WTC11 (cell line): ENCODE measurements around the gene BNIP2. TPM values are rescaled to one million over a fixed set of nuclear protein-coding genes. Genes with fewer than 3 reads are reported as not detected.

Experiments
- ATAC-seq: fragments of 200-7000 bp; cut with Tn5 transposase; 2 replicates; pipeline ENCODE4 v1.10.0; 2021; ENCODE audit warnings: mild to moderate bottlenecking, moderate library complexity
- CTCF ChIA-PET: fragments of 300-600 bp; sonication (Branson Sonifier 250); formaldehyde crosslinking; loops from one replicate; lab custom pipeline; 2021; ENCODE audit warnings: antibody characterized with exemption; lab: Charles Lee
- POLR2A ChIA-PET: fragments of 350-600 bp; sonication (Branson Sonifier 250); formaldehyde crosslinking; loops from one replicate; lab custom pipeline; 2021; ENCODE audit warnings: antibody characterized with exemption; lab: Charles Lee
- DNase-seq: peaks from one replicate; pipeline ENCODE4 v3.0.0; 2021; ENCODE audit warnings: low spot score
- H3K27ac Mint-ChIP-seq: 2 replicates; pipeline ENCODE4 v1.8.0; 2021; ENCODE audit warnings: mixed read lengths
- H3K27me3 Mint-ChIP-seq: 2 replicates; pipeline ENCODE4 v1.8.0; 2021; ENCODE audit warnings: low read depth, mild to moderate bottlenecking, moderate library complexity, mixed read lengths
- H3K36me3 Mint-ChIP-seq: 2 replicates; pipeline ENCODE4 v1.8.0; 2021; ENCODE audit warnings: mixed read lengths
- H3K4me1 Mint-ChIP-seq: 2 replicates; pipeline ENCODE4 v1.8.0; 2022; ENCODE audit warnings: mixed read lengths
- H3K4me3 Mint-ChIP-seq: 2 replicates; pipeline ENCODE4 v1.8.0; 2021; ENCODE audit warnings: mild to moderate bottlenecking, moderate library complexity, mixed read lengths
- H3K9me3 Mint-ChIP-seq: 2 replicates; pipeline ENCODE4 v1.8.0; 2021; ENCODE audit warnings: mixed read lengths
- ATF1 ChIP-seq: sonication (generic); formaldehyde crosslinking; IDR thresholded peaks from 2 replicates; pipeline ENCODE4 v1.8.1; 2023; ENCODE audit warnings: mild to moderate bottlenecking, moderate library complexity, missing genetic modification reagents
- ESRRA ChIP-seq: sonication (generic); formaldehyde crosslinking; IDR thresholded peaks from 2 replicates; pipeline ENCODE4 v1.8.1; 2022; ENCODE audit warnings: mild to moderate bottlenecking, missing genetic modification reagents, borderline replicate concordance
- GTF2I ChIP-seq: fragments of 250-450 bp; sonication (Bioruptor Pico); conservative IDR thresholded peaks from 2 replicates; pipeline ENCODE4 v1.4.0; 2021; ENCODE audit warnings: mild to moderate bottlenecking
- HMGA2 ChIP-seq: fragments of 250-450 bp; sonication (Bioruptor Pico); IDR thresholded peaks from 2 replicates; pipeline ENCODE4 v1.4.0; 2021; ENCODE audit warnings: mild to moderate bottlenecking, moderate library complexity
- JAZF1 ChIP-seq: fragments of 250-450 bp; sonication (Bioruptor Pico); IDR thresholded peaks from 2 replicates; pipeline ENCODE4 v1.9.0; 2021; ENCODE audit warnings: moderate library complexity, mild to moderate bottlenecking, inconsistent platforms
- NFATC4 ChIP-seq: fragments of 250-450 bp; sonication (Bioruptor Pico); IDR thresholded peaks from 2 replicates; pipeline ENCODE4 v1.9.0; 2021; ENCODE audit warnings: mild to moderate bottlenecking
- NFYB ChIP-seq: sonication (generic); formaldehyde crosslinking; conservative IDR thresholded peaks from 2 replicates; pipeline ENCODE4 v1.8.0; 2022; ENCODE audit warnings: low read depth, missing genetic modification reagents
- NR2C2 ChIP-seq: sonication (generic); formaldehyde crosslinking; IDR thresholded peaks from 2 replicates; pipeline ENCODE4 v1.8.0; 2022; ENCODE audit warnings: mild to moderate bottlenecking, missing genetic modification reagents
- OVOL2 ChIP-seq: fragments of 250-450 bp; sonication (Bioruptor Pico); IDR thresholded peaks from 2 replicates; pipeline ENCODE4 v1.9.0; 2021; ENCODE audit warnings: mild to moderate bottlenecking, borderline replicate concordance
- RELA ChIP-seq: sonication (generic); formaldehyde crosslinking; IDR thresholded peaks from 2 replicates; pipeline ENCODE4 v1.8.1; 2022; ENCODE audit warnings: missing genetic modification reagents, mild to moderate bottlenecking, borderline replicate concordance
- SP1 ChIP-seq: sonication (generic); formaldehyde crosslinking; conservative IDR thresholded peaks from 2 replicates; pipeline ENCODE4 v1.8.1; 2022; ENCODE audit warnings: missing genetic modification reagents
- ZNF121 ChIP-seq: sonication (generic); formaldehyde crosslinking; IDR thresholded peaks from 2 replicates; pipeline ENCODE4 v1.8.0; 2023; ENCODE audit warnings: missing genetic modification reagents
- ZNF219 ChIP-seq: sonication (generic); formaldehyde crosslinking; IDR thresholded peaks from 2 replicates; pipeline ENCODE4 v1.8.0; 2023; ENCODE audit warnings: missing genetic modification reagents, mild to moderate bottlenecking, borderline replicate concordance
- ZNF232 ChIP-seq: sonication (generic); formaldehyde crosslinking; IDR thresholded peaks from 2 replicates; pipeline ENCODE4 v1.8.0; 2022; ENCODE audit warnings: mild to moderate bottlenecking, missing genetic modification reagents
- total RNA-seq: library from RNA; stranded (reverse); gene quantifications from 3 replicates; pipeline ENCODE4 v1.2.3, GENCODE V29; 2021
- TF ChIP-seq, protein P1 (sequence below): sonication (generic); formaldehyde crosslinking; IDR thresholded peaks from 2 replicates; pipeline ENCODE4 v1.8.1; 2022; ENCODE audit warnings: low read depth, missing genetic modification reagents, borderline replicate concordance
- TF ChIP-seq, protein P2 (sequence below): sonication (generic); formaldehyde crosslinking; IDR thresholded peaks from 2 replicates; pipeline ENCODE4 v1.8.1; 2022; ENCODE audit warnings: missing genetic modification reagents, borderline replicate concordance
- TF ChIP-seq, protein P3 (sequence below): sonication (generic); formaldehyde crosslinking; conservative IDR thresholded peaks from 2 replicates; pipeline ENCODE4 v1.8.1; 2023; ENCODE audit warnings: mild to moderate bottlenecking, low read depth, missing genetic modification reagents, moderate library complexity
- TF ChIP-seq, protein P4 (sequence below): fragments of 250-450 bp; sonication (Bioruptor Pico); IDR thresholded peaks from 2 replicates; pipeline ENCODE4 v1.8.0; 2021; ENCODE audit warnings: mild to moderate bottlenecking
- TF ChIP-seq, protein P5 (sequence below): sonication (generic); formaldehyde crosslinking; IDR thresholded peaks from 2 replicates; pipeline ENCODE4 v1.8.0; 2022; ENCODE audit warnings: mild to moderate bottlenecking, missing genetic modification reagents

The BNIP2 gene
- total RNA-seq, 1 experiment from 2014 or later, result 40.3 TPM

DNA sequence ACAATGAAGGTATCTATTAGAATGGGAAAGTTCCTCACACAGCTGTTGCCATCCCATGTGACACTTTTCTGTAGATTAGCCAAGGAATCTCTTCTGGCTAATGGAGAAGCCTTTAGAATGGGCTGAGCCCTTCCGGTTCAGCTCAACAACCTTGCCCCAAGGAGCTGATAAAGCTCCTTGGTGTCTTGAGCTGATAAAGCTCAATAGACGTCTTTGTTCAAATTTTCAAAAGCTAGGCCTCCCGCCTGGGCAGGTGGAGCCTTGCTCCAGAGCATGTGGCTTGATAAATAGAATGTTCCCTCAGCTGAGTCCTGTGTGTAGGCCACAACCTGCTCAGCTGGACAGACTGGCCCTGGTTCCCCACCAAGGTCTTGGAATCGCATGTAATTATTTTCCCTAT is 7.2 kb upstream of the BNIP2 start:
- Mint-ChIP-seq H3K27me3 (peaks cover 47% of the 10 kb centered on the region), H3K36me3 (no peaks in the 10 kb centered on the region), H3K4me1 (no peaks in the 10 kb centered on the region), H3K27ac (no peak overlapping the region), H3K4me3 (no peak overlapping the region), H3K9me3 (no peaks in the 10 kb centered on the region)
- ChIA-PET CTCF (interaction anchor here (0.7 kb wide), 1 partner anchor 22 kb away, joined by 3 read pairs; no protein-coding TSS in a partner anchor), POLR2A (no interaction called here)
- ATAC-seq (no peak), DNase-seq (no peak)
- TF ChIP-seq RELA (CRISPR knock-in tag) (no peak), ESRRA (no peak), ZNF121 (CRISPR knock-in tag) (no peak), NFYB (no peak)
- TF ChIP-seq, protein P1, sequence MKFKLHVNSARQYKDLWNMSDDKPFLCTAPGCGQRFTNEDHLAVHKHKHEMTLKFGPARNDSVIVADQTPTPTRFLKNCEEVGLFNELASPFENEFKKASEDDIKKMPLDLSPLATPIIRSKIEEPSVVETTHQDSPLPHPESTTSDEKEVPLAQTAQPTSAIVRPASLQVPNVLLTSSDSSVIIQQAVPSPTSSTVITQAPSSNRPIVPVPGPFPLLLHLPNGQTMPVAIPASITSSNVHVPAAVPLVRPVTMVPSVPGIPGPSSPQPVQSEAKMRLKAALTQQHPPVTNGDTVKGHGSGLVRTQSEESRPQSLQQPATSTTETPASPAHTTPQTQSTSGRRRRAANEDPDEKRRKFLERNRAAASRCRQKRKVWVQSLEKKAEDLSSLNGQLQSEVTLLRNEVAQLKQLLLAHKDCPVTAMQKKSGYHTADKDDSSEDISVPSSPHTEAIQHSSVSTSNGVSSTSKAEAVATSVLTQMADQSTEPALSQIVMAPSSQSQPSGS (CRISPR knock-in tag), result no peak
- TF ChIP-seq, protein P2, sequence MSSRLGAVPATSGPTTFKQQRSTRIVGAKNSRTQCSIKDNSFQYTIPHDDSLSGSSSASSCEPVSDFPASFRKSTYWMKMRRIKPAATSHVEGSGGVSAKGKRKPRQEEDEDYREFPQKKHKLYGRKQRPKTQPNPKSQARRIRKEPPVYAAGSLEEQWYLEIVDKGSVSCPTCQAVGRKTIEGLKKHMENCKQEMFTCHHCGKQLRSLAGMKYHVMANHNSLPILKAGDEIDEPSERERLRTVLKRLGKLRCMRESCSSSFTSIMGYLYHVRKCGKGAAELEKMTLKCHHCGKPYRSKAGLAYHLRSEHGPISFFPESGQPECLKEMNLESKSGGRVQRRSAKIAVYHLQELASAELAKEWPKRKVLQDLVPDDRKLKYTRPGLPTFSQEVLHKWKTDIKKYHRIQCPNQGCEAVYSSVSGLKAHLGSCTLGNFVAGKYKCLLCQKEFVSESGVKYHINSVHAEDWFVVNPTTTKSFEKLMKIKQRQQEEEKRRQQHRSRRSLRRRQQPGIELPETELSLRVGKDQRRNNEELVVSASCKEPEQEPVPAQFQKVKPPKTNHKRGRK, result no peak
- TF ChIP-seq, protein P3, sequence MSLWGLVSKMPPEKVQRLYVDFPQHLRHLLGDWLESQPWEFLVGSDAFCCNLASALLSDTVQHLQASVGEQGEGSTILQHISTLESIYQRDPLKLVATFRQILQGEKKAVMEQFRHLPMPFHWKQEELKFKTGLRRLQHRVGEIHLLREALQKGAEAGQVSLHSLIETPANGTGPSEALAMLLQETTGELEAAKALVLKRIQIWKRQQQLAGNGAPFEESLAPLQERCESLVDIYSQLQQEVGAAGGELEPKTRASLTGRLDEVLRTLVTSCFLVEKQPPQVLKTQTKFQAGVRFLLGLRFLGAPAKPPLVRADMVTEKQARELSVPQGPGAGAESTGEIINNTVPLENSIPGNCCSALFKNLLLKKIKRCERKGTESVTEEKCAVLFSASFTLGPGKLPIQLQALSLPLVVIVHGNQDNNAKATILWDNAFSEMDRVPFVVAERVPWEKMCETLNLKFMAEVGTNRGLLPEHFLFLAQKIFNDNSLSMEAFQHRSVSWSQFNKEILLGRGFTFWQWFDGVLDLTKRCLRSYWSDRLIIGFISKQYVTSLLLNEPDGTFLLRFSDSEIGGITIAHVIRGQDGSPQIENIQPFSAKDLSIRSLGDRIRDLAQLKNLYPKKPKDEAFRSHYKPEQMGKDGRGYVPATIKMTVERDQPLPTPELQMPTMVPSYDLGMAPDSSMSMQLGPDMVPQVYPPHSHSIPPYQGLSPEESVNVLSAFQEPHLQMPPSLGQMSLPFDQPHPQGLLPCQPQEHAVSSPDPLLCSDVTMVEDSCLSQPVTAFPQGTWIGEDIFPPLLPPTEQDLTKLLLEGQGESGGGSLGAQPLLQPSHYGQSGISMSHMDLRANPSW (CRISPR knock-in tag), result no peak

DNA sequence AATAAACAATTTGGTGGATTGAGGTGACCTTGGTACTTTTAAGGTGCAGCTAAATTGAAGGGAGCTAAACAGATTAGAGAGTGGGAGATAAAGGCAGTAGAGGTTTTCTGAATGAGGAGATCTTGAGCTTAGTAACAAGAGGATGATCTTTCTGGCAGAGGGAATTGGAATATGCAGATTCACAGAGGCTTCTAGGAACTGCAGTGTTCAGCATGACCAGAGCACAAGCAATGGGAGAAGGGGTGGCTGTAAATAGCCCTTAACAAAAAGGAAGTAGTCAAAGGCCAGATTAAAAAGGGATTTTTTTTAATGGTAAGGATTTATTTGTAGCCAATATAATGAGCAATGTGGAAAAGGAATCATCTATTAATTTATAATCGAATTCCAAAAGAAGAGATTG is 5.7 kb upstream of the BNIP2 start:
- H3K4me3 Mint-ChIP-seq, result no peak overlapping the region
- H3K27ac Mint-ChIP-seq, result no peak overlapping the region
- ChIA-PET POLR2A (no interaction called here), CTCF (no interaction called here)
- H3K9me3 Mint-ChIP-seq, result no peaks in the 10 kb centered on the region
- H3K36me3 Mint-ChIP-seq, result no peaks in the 10 kb centered on the region
- ATAC-seq (no peak), DNase-seq (no peak)
- H3K4me1 Mint-ChIP-seq, result peaks cover 2% of the 10 kb centered on the region; the same call in 1 of the 2 replicates
- peaks cover 62% of the 10 kb centered on the region for H3K27me3 Mint-ChIP-seq
- no peak for TF ChIP-seq GTF2I (CRISPR knock-in tag)
- TF ChIP-seq JAZF1 (CRISPR knock-in tag), result no peak
- TF ChIP-seq NFATC4 (CRISPR knock-in tag), result no peak
- TF ChIP-seq, protein P4, sequence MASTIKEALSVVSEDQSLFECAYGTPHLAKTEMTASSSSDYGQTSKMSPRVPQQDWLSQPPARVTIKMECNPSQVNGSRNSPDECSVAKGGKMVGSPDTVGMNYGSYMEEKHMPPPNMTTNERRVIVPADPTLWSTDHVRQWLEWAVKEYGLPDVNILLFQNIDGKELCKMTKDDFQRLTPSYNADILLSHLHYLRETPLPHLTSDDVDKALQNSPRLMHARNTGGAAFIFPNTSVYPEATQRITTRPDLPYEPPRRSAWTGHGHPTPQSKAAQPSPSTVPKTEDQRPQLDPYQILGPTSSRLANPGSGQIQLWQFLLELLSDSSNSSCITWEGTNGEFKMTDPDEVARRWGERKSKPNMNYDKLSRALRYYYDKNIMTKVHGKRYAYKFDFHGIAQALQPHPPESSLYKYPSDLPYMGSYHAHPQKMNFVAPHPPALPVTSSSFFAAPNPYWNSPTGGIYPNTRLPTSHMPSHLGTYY (CRISPR knock-in tag), result no peak
- TF ChIP-seq ATF1 (CRISPR knock-in tag), result no peak
- TF ChIP-seq ZNF219 (CRISPR knock-in tag), result no peak

DNA sequence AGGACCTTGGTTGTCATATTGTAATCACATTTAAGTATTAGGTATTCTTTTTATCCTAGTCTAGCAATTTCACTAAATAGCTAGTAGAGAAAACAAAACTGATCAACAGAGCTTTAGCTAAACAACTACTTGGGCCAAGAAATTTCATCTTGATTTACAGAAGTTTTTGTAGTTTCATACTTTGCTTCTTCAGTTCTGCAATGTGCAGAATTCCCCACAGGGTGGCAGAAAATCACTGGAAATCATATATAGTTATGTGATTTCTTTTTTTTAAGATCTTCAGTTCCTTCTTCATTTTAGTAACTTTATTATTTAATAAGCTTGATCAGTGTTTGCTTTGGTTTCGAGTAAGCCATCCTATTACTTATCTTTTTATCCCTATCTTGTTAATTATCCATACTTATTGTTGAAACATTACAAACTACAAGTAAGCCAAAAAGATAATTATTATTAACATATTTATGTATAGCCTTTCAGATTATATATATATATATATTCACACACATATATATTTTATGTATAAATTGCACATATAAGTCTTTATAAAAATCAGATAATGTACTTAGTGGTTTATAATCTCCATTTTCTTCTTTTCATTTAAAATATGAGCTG is 2.2 kb upstream of the BNIP2 start:
- ATAC-seq (no peak), DNase-seq (no peak)
- Mint-ChIP-seq H3K9me3 (no peaks in the 10 kb centered on the region), H3K27me3 (peaks cover 59% of the 10 kb centered on the region), H3K4me3 (peak overlapping the region; percentile 35), H3K4me1 (peaks cover 11% of the 10 kb centered on the region), H3K27ac (no peak overlapping the region), H3K36me3 (peaks cover 4% of the 10 kb centered on the region; the same call in 1 of the 2 replicates)
- ChIA-PET POLR2A (no interaction called here), CTCF (interaction anchor here (0.6 to 2.0 kb wide), 5 partner anchors 45 to 637 kb away, joined by 3 to 4 read pairs (median 3); no protein-coding TSS in a partner anchor)
- TF ChIP-seq OVOL2 (CRISPR knock-in tag) (no peak), NR2C2 (CRISPR knock-in tag) (no peak), ZNF232 (CRISPR knock-in tag) (no peak), ATF1 (CRISPR knock-in tag) (no peak), SP1 (CRISPR knock-in tag) (no peak), HMGA2 (CRISPR knock-in tag) (no peak)
- TF ChIP-seq, protein P5, sequence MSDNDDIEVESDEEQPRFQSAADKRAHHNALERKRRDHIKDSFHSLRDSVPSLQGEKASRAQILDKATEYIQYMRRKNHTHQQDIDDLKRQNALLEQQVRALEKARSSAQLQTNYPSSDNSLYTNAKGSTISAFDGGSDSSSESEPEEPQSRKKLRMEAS (CRISPR knock-in tag), result no peak
